Mesenchymal stem cell (in vitro differentiated cells and primary cell): Measurements from ENCODE around the gene CDH4.

Source experiments
- DNase-seq: peaks from one replicate; pipeline ENCODE4 v3.0.0-alpha.2; 2013
- H2AFZ ChIP-seq: one replicate; pipeline ENCODE4 v1.6.1; 2013; ENCODE audit warnings: low read depth, mild to moderate bottlenecking, control low read depth, inconsistent platforms, low read length, moderate library complexity
- H2AK5ac ChIP-seq: 2 replicates; pipeline ENCODE4 v1.6.1; 2013; ENCODE audit warnings: low read length, moderate library complexity, mild to moderate bottlenecking, inconsistent platforms; ENCODE audit not compliant: severe bottlenecking
- H2BK120ac ChIP-seq: one replicate; pipeline ENCODE4 v1.6.1; 2013; ENCODE audit warnings: low read depth, mild to moderate bottlenecking, inconsistent platforms, low read length, moderate library complexity
- H2BK12ac ChIP-seq, 2 experiments: one replicate each; pipeline ENCODE4 v1.6.1; 2013; ENCODE audit warnings: inconsistent platforms in 2 of 2, low read length in 2 of 2, mild to moderate bottlenecking in 2 of 2, moderate library complexity in 2 of 2, control low read depth in 1 of 2
- H2BK15ac ChIP-seq: one replicate; pipeline ENCODE4 v1.6.1; 2013; ENCODE audit warnings: mild to moderate bottlenecking, low read depth, inconsistent platforms; ENCODE audit not compliant: poor library complexity, severe bottlenecking
- H2BK5ac ChIP-seq: 2 replicates; pipeline ENCODE4 v1.6.1; 2013; ENCODE audit warnings: low read depth, mild to moderate bottlenecking, low read length, control low read depth, inconsistent platforms; ENCODE audit not compliant: poor library complexity, severe bottlenecking
- H3K14ac ChIP-seq, 2 experiments: one replicate each; pipeline ENCODE4 v1.6.1; 2013; ENCODE audit warnings: inconsistent platforms in 2 of 2, low read length in 2 of 2, control low read depth in 1 of 2, mild to moderate bottlenecking in 1 of 2, moderate library complexity in 1 of 2
- H3K18ac ChIP-seq, 2 experiments: one replicate each; pipeline ENCODE4 v1.6.1; 2013; ENCODE audit warnings: inconsistent platforms in 2 of 2, low read length in 2 of 2, control low read depth in 1 of 2, low read depth in 1 of 2, mild to moderate bottlenecking in 1 of 2
- H3K23ac ChIP-seq, 2 experiments: one replicate each; pipeline ENCODE4 v1.6.1; 2013; ENCODE audit warnings: inconsistent platforms in 2 of 2, low read length in 2 of 2, mild to moderate bottlenecking in 2 of 2, moderate library complexity in 2 of 2, control low read depth in 1 of 2
- H3K27ac ChIP-seq: 2 replicates; pipeline ENCODE4 v1.5.1; 2013; ENCODE audit warnings: mild to moderate bottlenecking, moderate library complexity, low read length, control low read depth, inconsistent platforms; ENCODE audit not compliant: poor library complexity, severe bottlenecking
- H3K27me3 ChIP-seq, 2 experiments: 2 replicates each; pipeline versions ENCODE4 v1.6.1 to v1.7.0; 2013; ENCODE audit warnings: low read length in 2 of 2, mild to moderate bottlenecking in 2 of 2, moderate library complexity in 2 of 2, control low read depth in 1 of 2, inconsistent platforms in 1 of 2; ENCODE audit not compliant: control insufficient read depth in 1 of 2, insufficient read depth in 1 of 2
- H3K36me3 ChIP-seq, 2 experiments: 2 replicates each; pipeline versions ENCODE4 v1.6.1 to v1.7.0; 2013; ENCODE audit warnings: low read length in 2 of 2, control low read depth in 1 of 2, inconsistent platforms in 1 of 2, low read depth in 1 of 2, mild to moderate bottlenecking in 1 of 2; ENCODE audit not compliant: insufficient read depth in 2 of 2, control insufficient read depth in 1 of 2
- H3K4ac ChIP-seq, 2 experiments: one replicate each; pipeline ENCODE4 v1.6.1; 2013; ENCODE audit warnings: inconsistent platforms in 2 of 2, low read length in 2 of 2, mild to moderate bottlenecking in 2 of 2, moderate library complexity in 2 of 2, control low read depth in 1 of 2, low read depth in 1 of 2
- H3K4me1 ChIP-seq: 2 replicates; pipeline ENCODE4 v1.6.1; 2013; ENCODE audit warnings: low read depth, low read length, control low read depth; ENCODE audit not compliant: control insufficient read depth, insufficient read depth
- H3K4me2 ChIP-seq: 2 replicates; pipeline ENCODE4 v1.6.1; 2013; ENCODE audit warnings: low read length, mild to moderate bottlenecking, inconsistent platforms; ENCODE audit not compliant: poor library complexity, severe bottlenecking
- H3K4me3 ChIP-seq, 2 experiments: 2 replicates each; pipeline versions ENCODE4 v1.5.1 to v1.7.0; 2013; ENCODE audit warnings: low read length in 2 of 2, mild to moderate bottlenecking in 2 of 2, control low read depth in 1 of 2, low read depth in 1 of 2; ENCODE audit not compliant: insufficient read depth in 1 of 2
- H3K79me1 ChIP-seq: replicated peaks from 2 replicates; pipeline ENCODE4 v1.6.1; 2013; ENCODE audit warnings: mild to moderate bottlenecking, control low read depth, low read length, inconsistent platforms; ENCODE audit not compliant: poor library complexity, severe bottlenecking
- H3K9ac ChIP-seq: 2 replicates; pipeline ENCODE4 v1.7.0; 2013; ENCODE audit warnings: mild to moderate bottlenecking, low read length, moderate library complexity
- H3K9me3 ChIP-seq: 2 replicates; pipeline ENCODE4 v1.7.0; 2013; ENCODE audit warnings: mild to moderate bottlenecking, low read length; ENCODE audit not compliant: control insufficient read depth
- H4K8ac ChIP-seq: one replicate; pipeline ENCODE4 v1.6.1; 2013; ENCODE audit warnings: inconsistent platforms, mild to moderate bottlenecking, low read length, moderate library complexity
- H4K91ac ChIP-seq: one replicate; pipeline ENCODE4 v1.6.1; 2013; ENCODE audit warnings: mild to moderate bottlenecking, low read length, inconsistent platforms
- WGBS: methylation state at CpG from one replicate; pipeline ENCODE4 v1.1.7; 2013; ENCODE audit warnings: mixed read lengths; 5-methylcytosine and 5-hydroxymethylcytosine counted together

The CDH4 gene

GRCh38 chr20:61950641-61951071 lies 698.6 kb downstream of the CDH4 start:
- no peak overlapping the region for H3K23ac ChIP-seq
- H4K8ac ChIP-seq: no peak overlapping the region
- no peak overlapping the region for H3K14ac ChIP-seq
- no peak overlapping the region for H2BK15ac ChIP-seq
- H3K4me3 ChIP-seq: no peak overlapping the region
- H3K27ac ChIP-seq: no peak overlapping the region
- H2AK5ac ChIP-seq: no peak overlapping the region
- H2BK120ac ChIP-seq: no peak overlapping the region
- H3K4me1 ChIP-seq: no peaks in the 10 kb centered on the region
- H4K91ac ChIP-seq: no peak overlapping the region
- peaks cover 10 to 19% of the 10 kb centered on the region in 2 experiments for H3K27me3 ChIP-seq
- WGBS: 41% methylated on average over 7 of the region's 7 CpGs
- H3K79me1 ChIP-seq: no peaks in the 10 kb centered on the region
- H2AFZ ChIP-seq: no peak overlapping the region
- no peak overlapping the region for H3K4me2 ChIP-seq
- no peak overlapping the region for H2BK12ac ChIP-seq
- no peak for DNase-seq
- no peaks in the 10 kb centered on the region for H3K9me3 ChIP-seq
- no peak overlapping the region for H2BK5ac ChIP-seq
- H3K9ac ChIP-seq: no peak overlapping the region
- H3K36me3 ChIP-seq: no peaks in the 10 kb centered on the region
- H3K18ac ChIP-seq: no peak overlapping the region
- no peak overlapping the region for H3K4ac ChIP-seq

GRCh38 chr20:61951695-61952533 lies 699.9 kb downstream of the CDH4 start:
- no peak overlapping the region for H2BK12ac ChIP-seq
- H3K9ac ChIP-seq: no peak overlapping the region
- 35% methylated on average over 22 of the region's 22 CpGs for WGBS
- H3K36me3 ChIP-seq: no peaks in the 10 kb centered on the region
- no peak overlapping the region for H3K27ac ChIP-seq
- H3K9me3 ChIP-seq: no peaks in the 10 kb centered on the region
- DNase-seq: peak; percentile 30
- H3K23ac ChIP-seq: no peak overlapping the region
- no peak overlapping the region for H4K91ac ChIP-seq
- no peak overlapping the region for H2BK120ac ChIP-seq
- H4K8ac ChIP-seq: no peak overlapping the region
- no peak overlapping the region for H2BK5ac ChIP-seq
- H3K4me2 ChIP-seq: no peak overlapping the region
- no peak overlapping the region for H3K4ac ChIP-seq
- H3K18ac ChIP-seq: no peak overlapping the region
- peaks cover 10 to 23% of the 10 kb centered on the region in 2 experiments for H3K27me3 ChIP-seq
- no peak overlapping the region for H2AFZ ChIP-seq
- H2BK15ac ChIP-seq: no peak overlapping the region
- no peak overlapping the region for H2AK5ac ChIP-seq
- H3K14ac ChIP-seq: no peak overlapping the region
- no peaks in the 10 kb centered on the region for H3K4me1 ChIP-seq
- no peak overlapping the region for H3K4me3 ChIP-seq
- no peaks in the 10 kb centered on the region for H3K79me1 ChIP-seq

DNA sequence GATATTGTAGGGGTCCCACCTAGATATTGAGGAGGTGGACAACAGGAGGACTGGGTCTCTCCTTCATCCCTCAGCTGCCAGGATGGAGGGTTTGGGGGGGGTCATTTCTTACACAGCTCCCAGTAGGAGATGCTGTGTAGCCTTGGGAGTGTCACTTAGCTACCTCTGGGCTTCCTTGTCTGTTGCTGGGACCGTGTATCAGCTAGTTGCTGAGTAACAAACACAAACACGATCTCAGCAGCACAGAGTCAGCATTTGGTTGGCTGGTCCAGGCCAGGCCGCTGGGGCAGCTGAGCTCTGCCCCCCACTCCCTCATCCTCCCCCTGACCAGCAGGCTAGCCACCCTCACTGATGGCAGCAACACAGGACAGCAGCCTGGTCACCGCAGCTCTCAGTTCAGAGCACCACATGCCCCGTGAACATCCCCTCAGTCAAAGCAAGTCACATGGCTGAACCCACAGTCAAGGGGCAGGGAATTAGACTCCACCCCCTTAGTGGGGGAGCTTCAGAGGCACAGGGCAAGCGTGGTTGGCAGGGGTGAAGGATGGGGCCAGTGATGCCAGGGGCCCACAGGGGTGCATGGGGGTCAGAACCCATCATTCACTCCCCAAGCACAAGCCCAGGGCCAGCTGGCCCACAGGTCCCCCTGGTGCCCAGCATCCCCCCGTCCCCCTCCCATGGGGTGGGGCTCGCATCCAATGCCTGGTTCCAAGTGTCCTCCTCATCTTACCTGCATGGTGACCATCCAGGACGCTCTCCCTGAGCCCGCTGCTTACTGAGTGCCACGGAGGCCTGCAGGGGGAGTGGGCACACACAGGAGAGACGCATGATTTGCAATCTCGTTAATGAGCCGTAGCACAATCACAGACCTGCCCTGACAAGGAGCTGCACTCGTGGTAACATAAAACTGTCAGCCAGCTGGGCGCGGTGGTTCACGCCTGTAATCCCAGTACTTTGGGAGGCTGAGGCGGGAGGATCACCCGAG lies 701.3 kb downstream of the CDH4 start:
- no peaks in the 10 kb centered on the region for H3K9me3 ChIP-seq
- H3K4me3 ChIP-seq: no peak overlapping the region
- H4K91ac ChIP-seq: no peak overlapping the region
- H4K8ac ChIP-seq: no peak overlapping the region
- 79% methylated on average over 19 of the region's 20 CpGs for WGBS
- H3K27ac ChIP-seq: no peak overlapping the region
- H3K9ac ChIP-seq: no peak overlapping the region
- no peak overlapping the region for H2AFZ ChIP-seq
- no peak overlapping the region for H3K14ac ChIP-seq
- H3K4me2 ChIP-seq: no peak overlapping the region
- H3K27me3 ChIP-seq: peaks cover 10 to 26% of the 10 kb centered on the region in 2 experiments
- H2BK5ac ChIP-seq: no peak overlapping the region
- H2AK5ac ChIP-seq: no peak overlapping the region
- H3K36me3 ChIP-seq: no peaks in the 10 kb centered on the region
- no peak for DNase-seq
- no peak overlapping the region for H3K23ac ChIP-seq
- no peak overlapping the region for H3K18ac ChIP-seq
- no peak overlapping the region for H2BK15ac ChIP-seq
- no peak overlapping the region for H3K4ac ChIP-seq
- no peak overlapping the region for H2BK12ac ChIP-seq
- H3K4me1 ChIP-seq: no peaks in the 10 kb centered on the region
- no peaks in the 10 kb centered on the region for H3K79me1 ChIP-seq
- no peak overlapping the region for H2BK120ac ChIP-seq
